Natural killer cell (primary cell): ENCODE measurements around the gene KPTN. TPM values are rescaled to one million over a fixed set of nuclear protein-coding genes. Genes with fewer than 3 reads are reported as not detected.

Experiments
- ATAC-seq, 3 donors: fragments of 150-1000 bp in 2 of 3; fragments of 200-7000 bp in 1 of 3; cut with Tn5 transposase; 1 replicate in 1 of 3; 2 replicates in 2 of 3; pipeline ENCODE4 v1.10.0; 2021; ENCODE audit warnings: mild to moderate bottlenecking in 2 of 3, moderate library complexity in 2 of 3
- DNase-seq, 2 donors: peaks; one replicate each; pipeline versions ENCODE4 v3.0.0 to v3.0.0-alpha.2; 2013 to 2021; ENCODE audit warnings: mixed read lengths in 1 of 2
- H3K27ac ChIP-seq: one replicate; pipeline ENCODE4 v1.5.1; 2013; ENCODE audit warnings: mild to moderate bottlenecking, low read length
- H3K27me3 ChIP-seq: one replicate; pipeline ENCODE4 v1.6.1; 2013; ENCODE audit warnings: low read length; ENCODE audit not compliant: control insufficient read depth, insufficient read depth
- H3K36me3 ChIP-seq: one replicate; pipeline ENCODE4 v1.6.1; 2013; ENCODE audit warnings: low read length; ENCODE audit not compliant: control insufficient read depth, insufficient read depth
- H3K4me1 ChIP-seq: one replicate; pipeline ENCODE4 v1.6.1; 2013; ENCODE audit warnings: low read length; ENCODE audit not compliant: control insufficient read depth, insufficient read depth
- H3K4me3 ChIP-seq: one replicate; pipeline ENCODE4 v1.5.1; 2013; ENCODE audit warnings: low read length
- H3K9me3 ChIP-seq: one replicate; pipeline ENCODE4 v1.6.1; 2013; ENCODE audit warnings: low read length; ENCODE audit not compliant: control insufficient read depth, insufficient read depth
- H3K27ac Mint-ChIP-seq, 2 donors: one replicate each; pipeline ENCODE4 v1.8.0; 2022; ENCODE audit warnings: mild to moderate bottlenecking in 2 of 2, mixed read lengths in 2 of 2, moderate library complexity in 1 of 2
- H3K27me3 Mint-ChIP-seq, 2 donors: one replicate each; pipeline ENCODE4 v1.8.0; 2022; ENCODE audit warnings: low read depth in 2 of 2, mixed read lengths in 2 of 2
- H3K36me3 Mint-ChIP-seq: one replicate; pipeline ENCODE4 v1.8.0; 2022; ENCODE audit warnings: mixed read lengths
- H3K4me1 Mint-ChIP-seq, 2 donors: one replicate each; pipeline ENCODE4 v1.8.0; 2022; ENCODE audit warnings: mixed read lengths in 2 of 2
- H3K4me3 Mint-ChIP-seq: one replicate; pipeline ENCODE4 v1.8.0; 2022; ENCODE audit warnings: mild to moderate bottlenecking, moderate library complexity, mixed read lengths
- H3K9me3 Mint-ChIP-seq, 2 donors: one replicate each; pipeline ENCODE4 v1.8.0; 2022; ENCODE audit warnings: mixed read lengths in 2 of 2
- CTCF ChIP-seq: fragments of 200-600 bp; IDR thresholded peaks from one replicate; pipeline ENCODE4 v1.8.0; 2022; ENCODE audit warnings: antibody characterized with exemption
- WGBS: methylation state at CpG from one replicate; pipeline ENCODE4 v1.1.7; 2013; ENCODE audit warnings: missing lambda C conversion rate; ENCODE audit not compliant: insufficient coverage; 5-methylcytosine and 5-hydroxymethylcytosine counted together
- intact Hi-C: fragments of 100-400 bp; cut with micrococcal nuclease; formaldehyde crosslinking; loops from one replicate; pipeline ENCODE4 v1.14.2; 2022
- total RNA-seq, 4 donors: library from RNA; stranded (reverse); fragments of 120-200 nt in 1 of 4; gene quantifications; one replicate each; pipeline versions ENCODE4 v1.2.3 to v1.2.4, GENCODE V29; 2013 to 2022

KPTN gene
- total RNA-seq, 3 donors from 2014 or later (not counting 1 experiment from before 2014, with no cell fraction given): 3.0 to 4.2 (median 3.6) TPM

- no peaks in the 10 kb centered on the region for H3K4me1 Mint-ChIP-seq
- ATAC-seq (no peak), DNase-seq (no peak)
- no peaks in the 10 kb centered on the region for H3K36me3 ChIP-seq
- no peak overlapping the region for H3K4me3 ChIP-seq
- TF ChIP-seq CTCF: no peak
- no peaks in the 10 kb centered on the region for H3K36me3 Mint-ChIP-seq
- H3K9me3 Mint-ChIP-seq: peaks cover 0 to 2% of the 10 kb centered on the region in 2 donors
- H3K9me3 ChIP-seq: peaks cover 6% of the 10 kb centered on the region
- H3K27ac ChIP-seq: no peak overlapping the region
- intact Hi-C loops: no loop called here
- peaks cover 22% of the 10 kb centered on the region for H3K27me3 ChIP-seq
- peaks cover 21 to 22% of the 10 kb centered on the region in 2 donors for H3K27me3 Mint-ChIP-seq
- H3K4me1 ChIP-seq: no peaks in the 10 kb centered on the region
- no peak overlapping the region for H3K4me3 Mint-ChIP-seq
- no peak overlapping the region for H3K27ac Mint-ChIP-seq
- WGBS: 42% methylated on average over 5 of the region's 5 CpGs
Measured at GRCh38 chr19:47458672-47459071, 25.3 kb downstream of the KPTN start.

GRCh38 chr19:47456721-47457474 lies 27.1 kb downstream of the KPTN start:
- intact Hi-C loops: no loop called here
- Mint-ChIP-seq H3K27ac (no peak overlapping the region), H3K4me1 (no peaks in the 10 kb centered on the region), H3K27me3 (peaks cover 20 to 21% of the 10 kb centered on the region in 2 donors), H3K9me3 (peaks cover 0 to 2% of the 10 kb centered on the region in 2 donors), H3K36me3 (no peaks in the 10 kb centered on the region), H3K4me3 (no peak overlapping the region)
- TF ChIP-seq CTCF: no peak
- Histone ChIP-seq H3K4me3 (no peak overlapping the region), H3K9me3 (peaks cover 6% of the 10 kb centered on the region), H3K4me1 (no peaks in the 10 kb centered on the region), H3K27ac (no peak overlapping the region), H3K27me3 (peaks cover 22% of the 10 kb centered on the region), H3K36me3 (no peaks in the 10 kb centered on the region)
- WGBS: 33% methylated on average over 77 of the region's 77 CpGs
- ATAC-seq (no peak), DNase-seq (no peak)

- peaks cover 14 to 25% of the 10 kb centered on the region in 2 donors for H3K4me1 Mint-ChIP-seq
- H3K27me3 Mint-ChIP-seq: peaks cover 48 to 51% of the 10 kb centered on the region in 2 donors
- Histone ChIP-seq H3K27me3 (peaks cover 19% of the 10 kb centered on the region), H3K4me1 (peaks cover 22% of the 10 kb centered on the region), H3K27ac (no peak overlapping the region), H3K9me3 (no peaks in the 10 kb centered on the region), H3K36me3 (no peaks in the 10 kb centered on the region), H3K4me3 (no peak overlapping the region)
- intact Hi-C loops: no loop called here
- ATAC-seq (no peak), DNase-seq (no peak)
- H3K36me3 Mint-ChIP-seq: no peaks in the 10 kb centered on the region
- 69% methylated on average over 6 of the region's 7 CpGs for WGBS
- H3K27ac Mint-ChIP-seq: no peak overlapping the region
- H3K4me3 Mint-ChIP-seq: no peak overlapping the region
- H3K9me3 Mint-ChIP-seq: no peaks in the 10 kb centered on the region
- TF ChIP-seq CTCF: no peak
Measured at GRCh38 chr19:47450478-47450877, 33.5 kb downstream of the KPTN start.

GRCh38 chr19:47448360-47448727 lies 35.7 kb downstream of the KPTN start:
- Mint-ChIP-seq H3K27me3 (peaks cover 57 to 61% of the 10 kb centered on the region in 2 donors), H3K27ac (no peak overlapping the region), H3K4me3 (peak overlapping the region; percentile 3), H3K36me3 (no peaks in the 10 kb centered on the region), H3K4me1 (peaks cover 35 to 46% of the 10 kb centered on the region in 2 donors), H3K9me3 (no peaks in the 10 kb centered on the region)
- ATAC-seq: no peak
- Histone ChIP-seq H3K27ac (no peak overlapping the region), H3K4me3 (no peak overlapping the region), H3K27me3 (peaks cover 27% of the 10 kb centered on the region), H3K36me3 (no peaks in the 10 kb centered on the region), H3K4me1 (peaks cover 36% of the 10 kb centered on the region), H3K9me3 (no peaks in the 10 kb centered on the region)
- 32% methylated on average over 9 of the region's 9 CpGs for WGBS
- no peak for TF ChIP-seq CTCF
- intact Hi-C loops: no loop called here
- DNase-seq: no peak
